GM12891 (cell line): ENCODE data around the gene EML4.

Experiments
- POLR2A ChIP-seq: IDR thresholded peaks from 2 replicates; pipeline ENCODE4 v1.6.1; 2011; ENCODE audit warnings: low read depth, low read length, control low read depth
- POLR2AphosphoS5 ChIP-seq: IDR thresholded peaks from 2 replicates; pipeline ENCODE4 v1.6.1; 2011; ENCODE audit warnings: low read depth, low read length, control low read depth
- POU2F2 ChIP-seq: IDR thresholded peaks from 2 replicates; pipeline ENCODE4 v1.6.1; 2011; ENCODE audit warnings: low read depth, mild to moderate bottlenecking, control low read depth, low read length, moderate library complexity

DNA sequence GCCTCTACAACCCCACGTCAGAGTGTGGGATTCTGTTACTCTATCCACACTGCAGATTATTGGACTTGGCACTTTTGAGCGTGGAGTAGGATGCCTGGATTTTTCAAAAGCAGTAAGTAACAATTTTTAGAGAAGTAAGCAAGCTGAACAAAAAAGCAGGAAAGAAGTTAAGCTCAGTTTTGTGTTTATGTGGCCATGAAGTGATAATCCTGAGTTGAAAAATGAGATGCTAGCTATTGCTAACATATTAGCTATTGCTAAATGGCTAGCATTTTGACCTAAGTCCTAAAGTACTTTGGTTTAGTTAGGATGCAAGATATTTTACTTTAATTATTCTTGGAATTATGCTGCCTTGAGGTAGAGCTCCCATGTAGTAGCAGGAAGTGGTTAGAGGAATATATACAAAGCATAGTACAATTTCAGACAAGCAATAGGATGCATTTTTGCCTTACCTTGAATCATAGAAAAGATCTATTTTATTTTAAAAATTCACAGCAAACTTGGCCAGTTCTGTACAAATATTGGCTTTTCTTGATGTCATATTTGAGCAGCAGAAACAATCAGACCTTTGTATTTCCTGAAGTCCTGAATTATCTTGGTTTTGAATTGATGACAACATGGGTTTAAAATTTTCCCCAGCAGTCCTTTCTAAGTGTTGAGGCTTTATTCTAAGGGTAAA lies 117.3 kb downstream of the EML4 start:
- no peak for TF ChIP-seq POLR2AphosphoS5
- no peak for TF ChIP-seq POLR2A
- TF ChIP-seq POU2F2: no peak
